GM18498 (cell line): ENCODE measurements around the gene DGKD.
A peak's percentile ranks its signal among the peaks of the same experiment; 100 is the strongest.

Experiments
- ATAC-seq: cut with Tn5 transposase; IDR thresholded peaks from one replicate; pipeline ENCODE4 v1.9.1; 2021; ENCODE audit warnings: mild to moderate bottlenecking, moderate library complexity; ENCODE audit not compliant: unreplicated experiment

The DGKD gene

GRCh38 chr2:233408366-233409285 is 54.3 kb downstream of the DGKD start:
- ATAC-seq, result no peak

- no peak for ATAC-seq
Measured at GRCh38 chr2:233409286-233409991, 55.1 kb downstream of the DGKD start.

GRCh38 chr2:233410196-233410760 is 56.0 kb downstream of the DGKD start:
- no peak for ATAC-seq

- no peak for ATAC-seq
Measured at GRCh38 chr2:233411162-233411561, 56.9 kb downstream of the DGKD start.

- no peak for ATAC-seq
Measured at GRCh38 chr2:233412405-233412804, 58.1 kb downstream of the DGKD start.

- no peak for ATAC-seq
Measured at GRCh38 chr2:233413046-233413445, 58.8 kb downstream of the DGKD start.

- no peak for ATAC-seq
Measured at GRCh38 chr2:233413559-233414272, 59.4 kb downstream of the DGKD start.

- no peak for ATAC-seq
Measured at GRCh38 chr2:233414273-233414654, 60.0 kb downstream of the DGKD start.

- ATAC-seq, result no peak
Measured at GRCh38 chr2:233414777-233415570, 60.7 kb downstream of the DGKD start.

- no peak for ATAC-seq
Measured at GRCh38 chr2:233416199-233416598, 61.9 kb downstream of the DGKD start.

- no peak for ATAC-seq
Measured at GRCh38 chr2:233416706-233417105, 62.4 kb downstream of the DGKD start.

- ATAC-seq, result no peak
Measured at GRCh38 chr2:233417282-233417681, 63.0 kb downstream of the DGKD start.

GRCh38 chr2:233418052-233418760 is 63.9 kb downstream of the DGKD start:
- no peak for ATAC-seq

- peak; percentile 48 for ATAC-seq
Measured at GRCh38 chr2:233418761-233419546, 64.7 kb downstream of the DGKD start.

- ATAC-seq, result no peak
Measured at GRCh38 chr2:233419602-233420391, 65.5 kb downstream of the DGKD start.

- ATAC-seq, result no peak
Measured at GRCh38 chr2:233421091-233421816, 67.0 kb downstream of the DGKD start.

- ATAC-seq, result peak; percentile 70
Measured at GRCh38 chr2:233422050-233422639, 67.9 kb downstream of the DGKD start.
